HEK293 (cell line): ENCODE data around the gene RFXAP.

Experiments used
- CTCF ChIA-PET: fragments of 350-600 bp; formaldehyde crosslinking; extraction: SDS; loops from one replicate; lab custom pipeline; 2021; ENCODE audit warnings: antibody characterized with exemption; lab: Yijun Ruan, JAX
- POLR2A ChIA-PET: fragments of 300-600 bp; formaldehyde crosslinking; extraction: SDS; loops from one replicate; lab custom pipeline; 2020; ENCODE audit warnings: antibody characterized with exemption, inconsistent platforms; lab: Yijun Ruan, JAX
- H3K27ac ChIP-seq: fragments of 200-500 bp; sonication (Bioruptor generic); 2 replicates; pipeline ENCODE4 v1.5.1; 2014; ENCODE audit warnings: low read depth, low read length, control low read depth, inconsistent platforms; ENCODE audit errors: extremely low read depth
- H3K36me3 ChIP-seq, 2 experiments: fragments of 200-500 bp in 1 of 2; sonication (Bioruptor generic) in 1 of 2; 1 replicate in 1 of 2; 2 replicates in 1 of 2; pipeline ENCODE4 v1.5.1; 2014 to 2017; ENCODE audit warnings: inconsistent platforms in 2 of 2, low read length in 2 of 2; ENCODE audit not compliant: control insufficient read depth in 2 of 2, insufficient read depth in 1 of 2
- H3K4me1 ChIP-seq: fragments of 200-500 bp; sonication (Bioruptor generic); 2 replicates; pipeline ENCODE4 v1.5.1; 2014; ENCODE audit warnings: mild to moderate bottlenecking, low read length, inconsistent platforms; ENCODE audit not compliant: control insufficient read depth, insufficient read depth
- H3K4me3 ChIP-seq: 2 replicates; pipeline ENCODE4 v1.5.1; 2011; ENCODE audit warnings: low read depth, mild to moderate bottlenecking, control low read depth, low read length, moderate library complexity
- H3K9me3 ChIP-seq: fragments of 200-500 bp; sonication (Bioruptor generic); 2 replicates; pipeline ENCODE4 v1.5.1; 2014; ENCODE audit warnings: low read depth, low read length, inconsistent platforms; ENCODE audit not compliant: control insufficient read depth, insufficient read depth
- FEZF1 ChIP-seq: fragments of 450-650 bp; formaldehyde crosslinking; IDR thresholded peaks from 2 replicates; pipeline ENCODE4 v1.5.1; 2016; ENCODE audit warnings: missing biosample characterization, missing genetic modification characterization
- HIC1 ChIP-seq: fragments of 450-650 bp; formaldehyde crosslinking; IDR thresholded peaks from 2 replicates; pipeline ENCODE4 v1.5.1; 2016; ENCODE audit warnings: missing biosample characterization, missing genetic modification characterization
- KLF16 ChIP-seq: fragments of 450-650 bp; formaldehyde crosslinking; IDR thresholded peaks from 2 replicates; pipeline ENCODE4 v1.5.1; 2017; ENCODE audit warnings: missing biosample characterization, missing genetic modification characterization
- KLF8 ChIP-seq: fragments of 450-650 bp; formaldehyde crosslinking; IDR thresholded peaks from 2 replicates; pipeline ENCODE4 v1.5.1; 2016; ENCODE audit warnings: missing biosample characterization, missing genetic modification characterization
- PRDM4 ChIP-seq: fragments of 450-650 bp; formaldehyde crosslinking; IDR thresholded peaks from 2 replicates; pipeline ENCODE4 v1.5.1; 2017; ENCODE audit warnings: missing biosample characterization, missing genetic modification characterization
- RBAK ChIP-seq: fragments of 450-650 bp; formaldehyde crosslinking; IDR thresholded peaks from 2 replicates; pipeline ENCODE4 v1.5.1; 2016; ENCODE audit warnings: missing biosample characterization, missing genetic modification characterization
- TCF7L2 ChIP-seq: IDR thresholded peaks from 2 replicates; pipeline ENCODE4 v1.6.1; 2011; ENCODE audit warnings: low read depth, mild to moderate bottlenecking, inconsistent platforms, low read length, moderate library complexity, borderline replicate concordance
- ZBTB20 ChIP-seq: fragments of 450-650 bp; formaldehyde crosslinking; IDR thresholded peaks from 2 replicates; pipeline ENCODE4 v1.5.1; 2016; ENCODE audit warnings: missing biosample characterization, missing genetic modification characterization
- ZBTB21 ChIP-seq: fragments of 450-650 bp; formaldehyde crosslinking; IDR thresholded peaks from 2 replicates; pipeline ENCODE4 v1.5.1; 2017; ENCODE audit warnings: missing biosample characterization, missing genetic modification characterization
- ZBTB26 ChIP-seq: fragments of 450-650 bp; formaldehyde crosslinking; optimal IDR thresholded peaks from 2 replicates; pipeline ENCODE3; 2016; ENCODE audit warnings: missing biosample characterization, mild to moderate bottlenecking, missing genetic modification characterization
- ZBTB49 ChIP-seq: fragments of 450-650 bp; formaldehyde crosslinking; IDR thresholded peaks from 2 replicates; pipeline ENCODE4 v1.5.1; 2016; ENCODE audit warnings: missing biosample characterization, missing genetic modification characterization, low read depth
- ZFHX2 ChIP-seq: fragments of 450-650 bp; formaldehyde crosslinking; conservative IDR thresholded peaks from 2 replicates; pipeline ENCODE4 v1.5.1; 2016; ENCODE audit warnings: missing biosample characterization, missing genetic modification characterization
- ZNF114 ChIP-seq: fragments of 450-650 bp; formaldehyde crosslinking; IDR thresholded peaks from 2 replicates; pipeline ENCODE4 v1.5.0; 2017; ENCODE audit warnings: missing biosample characterization, missing genetic modification characterization
- ZNF155 ChIP-seq: fragments of 450-650 bp; formaldehyde crosslinking; IDR thresholded peaks from 2 replicates; pipeline ENCODE4 v1.5.1; 2016; ENCODE audit warnings: missing biosample characterization, missing genetic modification characterization
- ZNF174 ChIP-seq: fragments of 450-650 bp; formaldehyde crosslinking; IDR thresholded peaks from 2 replicates; pipeline ENCODE4 v1.5.0; 2017; ENCODE audit warnings: missing biosample characterization, mild to moderate bottlenecking, missing genetic modification characterization
- ZNF211 ChIP-seq: fragments of 450-650 bp; formaldehyde crosslinking; IDR thresholded peaks from 2 replicates; pipeline ENCODE4 v1.5.1; 2016; ENCODE audit warnings: low read depth, missing biosample characterization, missing genetic modification characterization
- ZNF48 ChIP-seq: fragments of 450-650 bp; formaldehyde crosslinking; IDR thresholded peaks from 2 replicates; pipeline ENCODE4 v1.5.1; 2016; ENCODE audit warnings: missing biosample characterization, missing genetic modification characterization
- ZNF571 ChIP-seq: fragments of 450-650 bp; formaldehyde crosslinking; IDR thresholded peaks from 2 replicates; pipeline ENCODE4 v1.5.0; 2017; ENCODE audit warnings: missing biosample characterization, missing genetic modification characterization
- ZNF639 ChIP-seq: fragments of 450-650 bp; formaldehyde crosslinking; IDR thresholded peaks from 2 replicates; pipeline ENCODE4 v1.5.1; 2016; ENCODE audit warnings: missing biosample characterization, missing genetic modification characterization
- ZNF664 ChIP-seq: fragments of 450-650 bp; formaldehyde crosslinking; IDR thresholded peaks from 2 replicates; pipeline ENCODE4 v1.5.1; 2016; ENCODE audit warnings: missing biosample characterization, missing genetic modification characterization
- ZNF670 ChIP-seq: fragments of 450-650 bp; formaldehyde crosslinking; IDR thresholded peaks from 2 replicates; pipeline ENCODE4 v1.5.1; 2016; ENCODE audit warnings: missing biosample characterization, missing genetic modification characterization, low read depth
- ZNF768 ChIP-seq: fragments of 450-650 bp; formaldehyde crosslinking; IDR thresholded peaks from 2 replicates; pipeline ENCODE4 v1.5.1; 2018; ENCODE audit warnings: missing biosample characterization, mild to moderate bottlenecking, missing genetic modification characterization
- ZXDB ChIP-seq: fragments of 450-650 bp; formaldehyde crosslinking; IDR thresholded peaks from 2 replicates; pipeline ENCODE4 v1.5.1; 2016; ENCODE audit warnings: missing biosample characterization, missing genetic modification characterization

Gene RFXAP

GRCh38 chr13:36862722-36863121, 43.7 kb downstream of the RFXAP start (continued):
- no peak for TF ChIP-seq PRDM4
- TF ChIP-seq ZNF174 (tag by site-specific recombination): no peak
- no peak for TF ChIP-seq ZBTB20 (tag by site-specific recombination)
- TF ChIP-seq RBAK: no peak

- CTCF ChIA-PET: no interaction called here
Observed at GRCh38 chr13:36865265-36865664, 46.2 kb downstream of the RFXAP start.

GRCh38 chr13:36866232-36866631, 47.2 kb downstream of the RFXAP start:
- Histone ChIP-seq H3K36me3 (peaks cover 2 to 79% of the 10 kb centered on the region in 2 experiments; a peak in 2 of 3 replicates), H3K9me3 (no peaks in the 10 kb centered on the region), H3K4me1 (no peaks in the 10 kb centered on the region), H3K4me3 (no peak overlapping the region), H3K27ac (no peak overlapping the region)
- ChIA-PET CTCF (interaction anchor here (1.0 to 1.2 kb wide), 2 partner anchors 8 to 136 kb away, joined by 3 read pairs; no protein-coding TSS in a partner anchor), POLR2A (no interaction called here)
- no peak for TF ChIP-seq KLF16 (tag by site-specific recombination)
- TF ChIP-seq ZFHX2: no peak
- no peak for TF ChIP-seq ZNF211 (tag by site-specific recombination)
- TF ChIP-seq ZNF768 (tag by site-specific recombination): no peak
- TF ChIP-seq ZNF670 (tag by site-specific recombination): no peak
- TF ChIP-seq ZNF639: no peak
- no peak for TF ChIP-seq ZNF48 (tag by site-specific recombination)
- no peak for TF ChIP-seq TCF7L2
- no peak for TF ChIP-seq HIC1 (tag by site-specific recombination)
- no peak for TF ChIP-seq KLF8 (tag by site-specific recombination)
- TF ChIP-seq ZNF114 (tag by site-specific recombination): no peak
- TF ChIP-seq FEZF1 (tag by site-specific recombination): no peak
- TF ChIP-seq ZBTB21 (tag by site-specific recombination): no peak
- no peak for TF ChIP-seq ZNF664 (tag by site-specific recombination)
- TF ChIP-seq ZNF155 (tag by site-specific recombination): no peak

More at GRCh38 chr13:36865265-36865664, 46.2 kb downstream of the RFXAP start:
- no peak overlapping the region for H3K27ac ChIP-seq
- H3K4me3 ChIP-seq: no peak overlapping the region
- TF ChIP-seq ZNF571 (tag by site-specific recombination) (no peak), ZBTB26 (tag by site-specific recombination) (no peak), ZBTB49 (tag by site-specific recombination) (no peak), ZXDB (no peak)
- no peaks in the 10 kb centered on the region for H3K4me1 ChIP-seq
- peaks cover 0 to 73% of the 10 kb centered on the region in 2 experiments; a peak in 2 of 3 replicates for H3K36me3 ChIP-seq
- H3K9me3 ChIP-seq: no peaks in the 10 kb centered on the region
- POLR2A ChIA-PET: no interaction called here
